GM23338 (cell line): ENCODE measurements around the gene SLC1A4.

Experiments
- CREB1 ChIP-seq: fragments of 250-450 bp; sonication (Bioruptor Pico); IDR thresholded peaks from 2 replicates; pipeline ENCODE4 v1.5.0; 2020; ENCODE audit warnings: low read depth, mild to moderate bottlenecking, moderate library complexity
- EZH2 ChIP-seq: fragments of 200-600 bp; sonication (generic); IDR thresholded peaks from one replicate; pipeline ENCODE4 v1.8.0; 2017; ENCODE audit warnings: antibody characterized with exemption, mild to moderate bottlenecking, low read depth; ENCODE audit not compliant: unreplicated experiment
- EZH2phosphoT487 ChIP-seq: fragments of 200-600 bp; sonication (generic); IDR thresholded peaks from one replicate; pipeline ENCODE4 v1.8.1; 2018; ENCODE audit warnings: antibody characterized with exemption; ENCODE audit not compliant: unreplicated experiment
- POLR2AphosphoS5 ChIP-seq: IDR thresholded peaks from 2 replicates; pipeline ENCODE4 v1.6.1; 2016; ENCODE audit warnings: antibody characterized with exemption, low read depth
- TF ChIP-seq, protein P1 (sequence below), 2 experiments: fragments of 200-600 bp in 1 of 2; sonication (generic) in 1 of 2; conservative IDR thresholded peaks; 2 replicates each; pipeline versions ENCODE4 v1.5.1 to v1.6.1; 2016 to 2017; ENCODE audit warnings: antibody characterized with exemption in 2 of 2, low read depth in 2 of 2, mild to moderate bottlenecking in 2 of 2, moderate library complexity in 1 of 2
- TF ChIP-seq, protein P2 (sequence below): IDR thresholded peaks from one replicate; pipeline ENCODE4 v1.6.1; 2018; ENCODE audit warnings: antibody characterized with exemption; ENCODE audit not compliant: unreplicated experiment
- TF ChIP-seq, protein P3 (sequence below): fragments of 250-450 bp; sonication (Bioruptor Pico); IDR thresholded peaks from 2 replicates; pipeline ENCODE4 v1.5.0; 2020; ENCODE audit warnings: mild to moderate bottlenecking, moderate library complexity

DNA sequence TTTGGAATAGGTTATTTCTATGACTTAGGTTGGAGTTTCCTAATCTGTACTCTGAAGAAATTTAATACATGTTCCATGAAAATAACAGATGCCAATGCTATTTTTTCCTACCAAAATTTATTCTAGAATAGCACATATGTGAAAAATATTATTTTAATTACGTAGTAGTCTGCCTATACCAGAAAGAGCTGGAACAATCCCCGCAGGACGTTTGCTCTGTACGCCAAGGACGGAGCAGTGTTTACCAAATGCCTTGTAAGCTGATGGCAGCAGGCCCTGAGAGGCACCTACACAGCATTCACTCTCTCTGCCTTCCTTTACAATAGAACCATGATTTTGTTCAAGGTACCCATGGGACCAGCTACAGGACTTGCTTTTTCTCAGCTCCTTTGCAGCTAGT lies 16.8 kb upstream of the SLC1A4 start:
- TF ChIP-seq, protein P1, sequence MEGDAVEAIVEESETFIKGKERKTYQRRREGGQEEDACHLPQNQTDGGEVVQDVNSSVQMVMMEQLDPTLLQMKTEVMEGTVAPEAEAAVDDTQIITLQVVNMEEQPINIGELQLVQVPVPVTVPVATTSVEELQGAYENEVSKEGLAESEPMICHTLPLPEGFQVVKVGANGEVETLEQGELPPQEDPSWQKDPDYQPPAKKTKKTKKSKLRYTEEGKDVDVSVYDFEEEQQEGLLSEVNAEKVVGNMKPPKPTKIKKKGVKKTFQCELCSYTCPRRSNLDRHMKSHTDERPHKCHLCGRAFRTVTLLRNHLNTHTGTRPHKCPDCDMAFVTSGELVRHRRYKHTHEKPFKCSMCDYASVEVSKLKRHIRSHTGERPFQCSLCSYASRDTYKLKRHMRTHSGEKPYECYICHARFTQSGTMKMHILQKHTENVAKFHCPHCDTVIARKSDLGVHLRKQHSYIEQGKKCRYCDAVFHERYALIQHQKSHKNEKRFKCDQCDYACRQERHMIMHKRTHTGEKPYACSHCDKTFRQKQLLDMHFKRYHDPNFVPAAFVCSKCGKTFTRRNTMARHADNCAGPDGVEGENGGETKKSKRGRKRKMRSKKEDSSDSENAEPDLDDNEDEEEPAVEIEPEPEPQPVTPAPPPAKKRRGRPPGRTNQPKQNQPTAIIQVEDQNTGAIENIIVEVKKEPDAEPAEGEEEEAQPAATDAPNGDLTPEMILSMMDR (conservative IDR thresholded peaks at IDR 0.05; ENCODE audit: low read depth in 2 of 2), result no peak
- TF ChIP-seq, protein P2, sequence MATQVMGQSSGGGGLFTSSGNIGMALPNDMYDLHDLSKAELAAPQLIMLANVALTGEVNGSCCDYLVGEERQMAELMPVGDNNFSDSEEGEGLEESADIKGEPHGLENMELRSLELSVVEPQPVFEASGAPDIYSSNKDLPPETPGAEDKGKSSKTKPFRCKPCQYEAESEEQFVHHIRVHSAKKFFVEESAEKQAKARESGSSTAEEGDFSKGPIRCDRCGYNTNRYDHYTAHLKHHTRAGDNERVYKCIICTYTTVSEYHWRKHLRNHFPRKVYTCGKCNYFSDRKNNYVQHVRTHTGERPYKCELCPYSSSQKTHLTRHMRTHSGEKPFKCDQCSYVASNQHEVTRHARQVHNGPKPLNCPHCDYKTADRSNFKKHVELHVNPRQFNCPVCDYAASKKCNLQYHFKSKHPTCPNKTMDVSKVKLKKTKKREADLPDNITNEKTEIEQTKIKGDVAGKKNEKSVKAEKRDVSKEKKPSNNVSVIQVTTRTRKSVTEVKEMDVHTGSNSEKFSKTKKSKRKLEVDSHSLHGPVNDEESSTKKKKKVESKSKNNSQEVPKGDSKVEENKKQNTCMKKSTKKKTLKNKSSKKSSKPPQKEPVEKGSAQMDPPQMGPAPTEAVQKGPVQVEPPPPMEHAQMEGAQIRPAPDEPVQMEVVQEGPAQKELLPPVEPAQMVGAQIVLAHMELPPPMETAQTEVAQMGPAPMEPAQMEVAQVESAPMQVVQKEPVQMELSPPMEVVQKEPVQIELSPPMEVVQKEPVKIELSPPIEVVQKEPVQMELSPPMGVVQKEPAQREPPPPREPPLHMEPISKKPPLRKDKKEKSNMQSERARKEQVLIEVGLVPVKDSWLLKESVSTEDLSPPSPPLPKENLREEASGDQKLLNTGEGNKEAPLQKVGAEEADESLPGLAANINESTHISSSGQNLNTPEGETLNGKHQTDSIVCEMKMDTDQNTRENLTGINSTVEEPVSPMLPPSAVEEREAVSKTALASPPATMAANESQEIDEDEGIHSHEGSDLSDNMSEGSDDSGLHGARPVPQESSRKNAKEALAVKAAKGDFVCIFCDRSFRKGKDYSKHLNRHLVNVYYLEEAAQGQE, result no peak
- TF ChIP-seq EZH2phosphoT487, result no peak
- no peak for TF ChIP-seq POLR2AphosphoS5
- TF ChIP-seq, protein P3, sequence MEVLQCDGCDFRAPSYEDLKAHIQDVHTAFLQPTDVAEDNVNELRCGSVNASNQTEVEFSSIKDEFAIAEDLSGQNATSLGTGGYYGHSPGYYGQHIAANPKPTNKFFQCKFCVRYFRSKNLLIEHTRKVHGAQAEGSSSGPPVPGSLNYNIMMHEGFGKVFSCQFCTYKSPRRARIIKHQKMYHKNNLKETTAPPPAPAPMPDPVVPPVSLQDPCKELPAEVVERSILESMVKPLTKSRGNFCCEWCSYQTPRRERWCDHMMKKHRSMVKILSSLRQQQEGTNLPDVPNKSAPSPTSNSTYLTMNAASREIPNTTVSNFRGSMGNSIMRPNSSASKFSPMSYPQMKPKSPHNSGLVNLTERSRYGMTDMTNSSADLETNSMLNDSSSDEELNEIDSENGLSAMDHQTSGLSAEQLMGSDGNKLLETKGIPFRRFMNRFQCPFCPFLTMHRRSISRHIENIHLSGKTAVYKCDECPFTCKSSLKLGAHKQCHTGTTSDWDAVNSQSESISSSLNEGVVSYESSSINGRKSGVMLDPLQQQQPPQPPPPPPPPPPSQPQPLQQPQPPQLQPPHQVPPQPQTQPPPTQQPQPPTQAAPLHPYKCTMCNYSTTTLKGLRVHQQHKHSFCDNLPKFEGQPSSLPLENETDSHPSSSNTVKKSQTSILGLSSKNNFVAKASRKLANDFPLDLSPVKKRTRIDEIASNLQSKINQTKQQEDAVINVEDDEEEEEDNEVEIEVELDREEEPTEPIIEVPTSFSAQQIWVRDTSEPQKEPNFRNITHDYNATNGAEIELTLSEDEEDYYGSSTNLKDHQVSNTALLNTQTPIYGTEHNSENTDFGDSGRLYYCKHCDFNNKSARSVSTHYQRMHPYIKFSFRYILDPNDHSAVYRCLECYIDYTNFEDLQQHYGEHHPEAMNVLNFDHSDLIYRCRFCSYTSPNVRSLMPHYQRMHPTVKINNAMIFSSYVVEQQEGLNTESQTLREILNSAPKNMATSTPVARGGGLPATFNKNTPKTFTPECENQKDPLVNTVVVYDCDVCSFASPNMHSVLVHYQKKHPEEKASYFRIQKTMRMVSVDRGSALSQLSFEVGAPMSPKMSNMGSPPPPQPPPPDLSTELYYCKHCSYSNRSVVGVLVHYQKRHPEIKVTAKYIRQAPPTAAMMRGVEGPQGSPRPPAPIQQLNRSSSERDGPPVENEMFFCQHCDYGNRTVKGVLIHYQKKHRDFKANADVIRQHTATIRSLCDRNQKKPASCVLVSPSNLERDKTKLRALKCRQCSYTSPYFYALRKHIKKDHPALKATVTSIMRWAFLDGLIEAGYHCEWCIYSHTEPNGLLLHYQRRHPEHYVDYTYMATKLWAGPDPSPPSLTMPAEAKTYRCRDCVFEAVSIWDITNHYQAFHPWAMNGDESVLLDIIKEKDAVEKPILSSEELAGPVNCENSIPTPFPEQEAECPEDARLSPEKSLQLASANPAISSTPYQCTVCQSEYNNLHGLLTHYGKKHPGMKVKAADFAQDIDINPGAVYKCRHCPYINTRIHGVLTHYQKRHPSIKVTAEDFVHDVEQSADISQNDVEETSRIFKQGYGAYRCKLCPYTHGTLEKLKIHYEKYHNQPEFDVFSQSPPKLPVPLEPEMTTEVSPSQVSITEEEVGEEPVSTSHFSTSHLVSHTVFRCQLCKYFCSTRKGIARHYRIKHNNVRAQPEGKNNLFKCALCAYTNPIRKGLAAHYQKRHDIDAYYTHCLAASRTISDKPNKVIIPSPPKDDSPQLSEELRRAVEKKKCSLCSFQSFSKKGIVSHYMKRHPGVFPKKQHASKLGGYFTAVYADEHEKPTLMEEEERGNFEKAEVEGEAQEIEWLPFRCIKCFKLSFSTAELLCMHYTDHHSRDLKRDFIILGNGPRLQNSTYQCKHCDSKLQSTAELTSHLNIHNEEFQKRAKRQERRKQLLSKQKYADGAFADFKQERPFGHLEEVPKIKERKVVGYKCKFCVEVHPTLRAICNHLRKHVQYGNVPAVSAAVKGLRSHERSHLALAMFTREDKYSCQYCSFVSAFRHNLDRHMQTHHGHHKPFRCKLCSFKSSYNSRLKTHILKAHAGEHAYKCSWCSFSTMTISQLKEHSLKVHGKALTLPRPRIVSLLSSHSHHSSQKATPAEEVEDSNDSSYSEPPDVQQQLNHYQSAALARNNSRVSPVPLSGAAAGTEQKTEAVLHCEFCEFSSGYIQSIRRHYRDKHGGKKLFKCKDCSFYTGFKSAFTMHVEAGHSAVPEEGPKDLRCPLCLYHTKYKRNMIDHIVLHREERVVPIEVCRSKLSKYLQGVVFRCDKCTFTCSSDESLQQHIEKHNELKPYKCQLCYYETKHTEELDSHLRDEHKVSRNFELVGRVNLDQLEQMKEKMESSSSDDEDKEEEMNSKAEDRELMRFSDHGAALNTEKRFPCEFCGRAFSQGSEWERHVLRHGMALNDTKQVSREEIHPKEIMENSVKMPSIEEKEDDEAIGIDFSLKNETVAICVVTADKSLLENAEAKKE (CRISPR knock-in tag), result no peak
- TF ChIP-seq CREB1, result no peak
- TF ChIP-seq EZH2, result no peak
